K562 treated with DMSO at 1 percent for 48 hours (cell line): Measurements from ENCODE around the gene BICDL1. TPM values are rescaled to one million over a fixed set of nuclear protein-coding genes. Genes with fewer than 3 reads are reported as not detected.

ENCODE experiments used
- total RNA-seq: library from RNA; unstranded; fragments of 300-600 nt; gene quantifications from 2 replicates; pipeline ENCODE4 v1.2.3, GENCODE V29; 2022; ENCODE audit warnings: low replicate concordance; ENCODE audit errors: extremely low read depth

BICDL1 gene
- total RNA-seq: not detected in 2 replicates

GRCh38 chr12:119988472-119989360, at the start of gene BICDL1:
BICDL1 (plus strand) TSS chr12:119989236; CDS start chr12:119989869, 633 bp downstream.

GRCh38 chr12:120116441-120116791, 127.4 kb downstream of the BICDL1 start, which contains the start of gene RAB35:
RAB35 (minus strand) TSS chr12:120116753; CDS start chr12:120116650, 103 bp downstream.

Other genes with a start within 250 kb of the BICDL1 start
- gene CIT, start 111.9 kb upstream of the BICDL1 start, total RNA-seq: not detected in 2 replicates
- not detected in 2 replicates for gene RAB35, start 127.5 kb downstream of the BICDL1 start, total RNA-seq
- gene GCN1, start 205.5 kb downstream of the BICDL1 start, total RNA-seq: not detected in 2 replicates
- gene RPLP0, start 211.9 kb downstream of the BICDL1 start, total RNA-seq: 3,796 and 8,949 TPM in 2 replicates